GM19240 (cell line): ENCODE data around the gene CRABP1.

Source experiments
- DNase-seq: peaks from one replicate; pipeline ENCODE4 v3.0.0; 2011; ENCODE audit warnings: low spot score; ENCODE audit not compliant: insufficient read length

Gene CRABP1

GRCh38 chr15:78345396-78346125, 5.4 kb downstream of the CRABP1 start:
- DNase-seq = no peak

- no peak for DNase-seq
Measured at GRCh38 chr15:78347586-78348543, 7.7 kb downstream of the CRABP1 start.

GRCh38 chr15:78350058-78350457, 9.9 kb downstream of the CRABP1 start:
- DNase-seq = no peak

GRCh38 chr15:78351539-78351938, 11.4 kb downstream of the CRABP1 start:
- DNase-seq = no peak

GRCh38 chr15:78353093-78353492, 12.9 kb downstream of the CRABP1 start:
- no peak for DNase-seq

GRCh38 chr15:78355177-78355576, 15.0 kb downstream of the CRABP1 start:
- DNase-seq = no peak

GRCh38 chr15:78358102-78358870, 18.1 kb downstream of the CRABP1 start:
- DNase-seq = no peak

- no peak for DNase-seq
Measured at GRCh38 chr15:78359041-78359808, 19.1 kb downstream of the CRABP1 start.

- DNase-seq = no peak
Measured at GRCh38 chr15:78360367-78360801, 20.2 kb downstream of the CRABP1 start.

- no peak for DNase-seq
Measured at GRCh38 chr15:78360958-78361718, 21.0 kb downstream of the CRABP1 start.

- no peak for DNase-seq
Measured at GRCh38 chr15:78361771-78362506, 21.8 kb downstream of the CRABP1 start.

- no peak for DNase-seq
Measured at GRCh38 chr15:78362716-78363380, 22.7 kb downstream of the CRABP1 start.

- no peak for DNase-seq
Measured at GRCh38 chr15:78363381-78363734, 23.2 kb downstream of the CRABP1 start.

GRCh38 chr15:78364233-78364632, 24.1 kb downstream of the CRABP1 start:
- DNase-seq = no peak

- DNase-seq = no peak
Measured at GRCh38 chr15:78365917-78366316, 25.8 kb downstream of the CRABP1 start.

GRCh38 chr15:78366342-78366741, 26.2 kb downstream of the CRABP1 start:
- DNase-seq = no peak

- DNase-seq = no peak
Measured at GRCh38 chr15:78368651-78369050, 28.5 kb downstream of the CRABP1 start.

- no peak for DNase-seq
Measured at GRCh38 chr15:78369161-78369560, 29.0 kb downstream of the CRABP1 start.

- no peak for DNase-seq
Measured at GRCh38 chr15:78370013-78370412, 29.9 kb downstream of the CRABP1 start.
